Measurements from ENCODE around the gene SLC35A2.

SLC35A2 gene

DNA sequence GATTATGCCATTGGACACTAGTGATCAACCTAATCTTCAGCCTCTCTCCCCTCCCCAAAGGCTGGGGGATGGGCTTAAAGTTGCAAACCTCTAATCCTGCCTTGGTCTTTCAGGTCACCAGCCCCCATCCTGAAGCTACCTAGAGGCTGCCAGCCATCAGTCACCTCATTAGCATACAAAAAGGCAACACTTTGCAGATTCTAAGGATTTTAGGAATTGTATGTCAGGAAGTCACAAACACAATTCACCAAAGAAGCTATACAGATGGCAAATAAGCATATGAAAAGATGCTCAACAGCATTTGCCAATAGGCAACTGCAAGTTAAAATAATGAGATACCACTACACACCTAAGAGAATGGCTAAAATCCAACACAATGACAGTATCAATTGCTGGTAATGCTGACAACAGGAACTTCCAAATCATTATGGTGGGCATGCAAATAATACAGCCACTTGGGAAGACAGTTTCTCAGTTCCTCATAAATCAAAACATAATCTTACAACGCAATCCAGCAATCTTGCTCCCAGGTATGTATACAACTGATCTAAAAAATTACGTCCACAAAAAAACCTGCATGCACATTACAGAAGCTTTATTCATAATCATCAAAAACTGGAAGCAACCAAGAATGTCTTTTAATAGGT lies 16.4 kb upstream of the SLC35A2 start:
- no peak for DNase-seq (ENCODE audit: low read depth in 3 of 3)

- DNase-seq (ENCODE audit: low read depth in 3 of 3) = no peak
Measured at GRCh38 chrX:48927123-48927522, 15.7 kb upstream of the SLC35A2 start.

GRCh38 chrX:48924270-48924669 lies 12.8 kb upstream of the SLC35A2 start:
- no peak for DNase-seq (ENCODE audit: low read depth in 3 of 3)

GRCh38 chrX:48923771-48924170 lies 12.3 kb upstream of the SLC35A2 start:
- no peak for DNase-seq (ENCODE audit: low read depth in 3 of 3)

- DNase-seq (ENCODE audit: low read depth in 3 of 3) = no peak
Measured at GRCh38 chrX:48920718-48921104, 9.3 kb upstream of the SLC35A2 start.

DNA sequence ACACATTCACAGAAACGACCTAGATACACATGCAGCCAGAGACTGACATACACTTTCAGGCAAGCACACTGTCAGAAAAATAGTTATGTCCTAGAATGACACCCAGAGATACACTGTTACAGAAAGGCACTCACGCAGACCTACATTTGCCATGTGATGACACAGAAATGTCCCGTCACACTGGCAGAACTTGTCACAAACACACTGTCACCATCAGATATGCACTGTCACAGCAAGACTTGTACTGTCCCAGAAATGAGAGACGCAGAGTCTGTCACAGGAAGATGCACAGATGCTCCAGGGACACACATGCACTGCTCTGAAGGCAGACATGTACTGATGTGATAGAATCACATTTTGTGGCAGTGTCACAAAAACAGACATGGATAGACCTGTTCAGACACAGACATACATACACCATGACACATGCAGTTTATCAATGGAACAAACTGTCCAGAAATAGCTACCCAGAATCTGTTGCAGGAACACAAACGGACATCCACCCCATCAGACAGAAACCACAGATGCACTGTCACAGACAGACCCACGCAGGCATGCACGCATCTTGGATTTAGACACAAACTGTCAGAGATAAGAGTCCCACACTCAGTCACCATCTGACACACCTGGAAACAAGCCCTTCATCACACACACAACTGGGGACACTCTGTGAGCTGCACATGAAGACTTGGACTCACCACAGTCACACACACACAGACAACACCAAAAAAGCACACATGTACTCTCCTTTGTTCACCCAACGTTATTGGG lies 8.7 kb upstream of the SLC35A2 start:
- no peak for DNase-seq (ENCODE audit: low read depth in 3 of 3)

- no peak for DNase-seq (ENCODE audit: low read depth in 3 of 3)
Measured at GRCh38 chrX:48919360-48919841, 8.0 kb upstream of the SLC35A2 start.

- peak; percentile 79 to 87 (median 82) for DNase-seq (ENCODE audit: low read depth in 3 of 3)
Measured at GRCh38 chrX:48918643-48919340, 7.3 kb upstream of the SLC35A2 start, which contains the start of gene PIM2. Gene PIM2 (minus strand): TSS chrX:48919024. CDS start chrX:48918834, 190 bp downstream.

- no peak for DNase-seq (ENCODE audit: low read depth in 3 of 3)
Measured at GRCh38 chrX:48918301-48918642, 6.8 kb upstream of the SLC35A2 start.

- peak; percentile 72 to 80 (median 75) for DNase-seq (ENCODE audit: low read depth in 3 of 3)
Measured at GRCh38 chrX:48917139-48918001, 5.9 kb upstream of the SLC35A2 start.

GRCh38 chrX:48914593-48915493 lies 3.4 kb upstream of the SLC35A2 start:
- DNase-seq (ENCODE audit: low read depth in 3 of 3) = no peak

GRCh38 chrX:48913605-48914366 lies 2.3 kb upstream of the SLC35A2 start:
- DNase-seq (ENCODE audit: low read depth in 3 of 3) = no peak

GRCh38 chrX:48910926-48911411 lies 477 bp downstream of the SLC35A2 start:
- no peak for DNase-seq (ENCODE audit: low read depth in 3 of 3)

GRCh38 chrX:48909703-48910294 lies 1.6 kb downstream of the SLC35A2 start:
- DNase-seq (ENCODE audit: low read depth in 3 of 3) = no peak

- no peak for DNase-seq (ENCODE audit: low read depth in 3 of 3)
Measured at GRCh38 chrX:48908600-48908999, 2.8 kb downstream of the SLC35A2 start.

GRCh38 chrX:48905090-48905790 lies 6.2 kb downstream of the SLC35A2 start:
- no peak for DNase-seq (ENCODE audit: low read depth in 3 of 3)

DNA sequence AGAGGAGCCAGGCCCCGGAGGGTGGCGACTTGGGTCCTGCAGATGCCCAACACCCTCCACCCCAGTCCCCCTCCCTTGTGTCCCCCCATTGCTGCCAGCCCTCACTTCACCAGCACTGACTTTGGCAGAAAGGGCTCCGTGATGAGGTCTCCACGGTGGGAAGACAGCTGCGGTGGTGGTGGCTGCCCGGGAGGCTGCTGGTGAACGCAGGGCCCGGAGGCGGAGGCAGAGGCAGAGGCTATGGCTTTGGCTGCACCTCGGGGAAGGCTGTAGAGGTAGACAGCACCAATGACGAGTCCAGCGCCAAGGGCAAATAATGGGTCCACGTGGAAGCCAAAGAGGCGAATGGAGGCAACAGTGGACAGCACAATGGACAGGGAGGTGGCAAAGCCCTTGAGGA lies 6.8 kb downstream of the SLC35A2 start:
- DNase-seq (ENCODE audit: low read depth in 3 of 3) = no peak

DNA sequence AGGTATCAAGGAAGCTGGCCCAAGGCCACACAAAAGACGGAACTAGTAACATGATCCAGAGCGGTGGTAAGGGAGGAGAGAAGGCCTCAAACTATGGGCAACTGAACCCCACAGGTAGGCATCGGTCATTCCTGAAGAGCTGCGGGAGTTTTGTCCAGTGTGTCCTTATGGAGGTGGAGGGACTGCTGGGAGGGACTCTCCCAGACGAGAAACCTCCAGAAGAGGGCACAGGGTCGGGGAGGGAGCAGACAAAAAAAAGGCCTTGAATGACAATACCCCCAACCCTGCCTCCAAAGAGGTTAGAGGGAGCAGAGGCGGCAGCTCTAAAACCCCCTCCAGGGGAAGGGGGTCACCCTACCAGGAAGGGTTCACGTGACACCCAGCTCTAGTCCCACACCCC lies 7.3 kb downstream of the SLC35A2 start:
- DNase-seq (ENCODE audit: low read depth in 3 of 3) = no peak

- no peak for DNase-seq (ENCODE audit: low read depth in 3 of 3)
Measured at GRCh38 chrX:48903290-48903689, 8.2 kb downstream of the SLC35A2 start.

All from stimulated activated CD4-positive, alpha-beta T cell treated with anti-CD3 and anti-CD28 coated beads, TNF-alpha, amount 100 ng/mL, for 24 hours (primary cell).